ENCODE measurements around the gene LSM3. TPM values are rescaled to one million over a fixed set of nuclear protein-coding genes. Genes with fewer than 3 reads are reported as not detected.

The LSM3 gene
- total RNA-seq, 1 donor: 5.1 TPM

DNA sequence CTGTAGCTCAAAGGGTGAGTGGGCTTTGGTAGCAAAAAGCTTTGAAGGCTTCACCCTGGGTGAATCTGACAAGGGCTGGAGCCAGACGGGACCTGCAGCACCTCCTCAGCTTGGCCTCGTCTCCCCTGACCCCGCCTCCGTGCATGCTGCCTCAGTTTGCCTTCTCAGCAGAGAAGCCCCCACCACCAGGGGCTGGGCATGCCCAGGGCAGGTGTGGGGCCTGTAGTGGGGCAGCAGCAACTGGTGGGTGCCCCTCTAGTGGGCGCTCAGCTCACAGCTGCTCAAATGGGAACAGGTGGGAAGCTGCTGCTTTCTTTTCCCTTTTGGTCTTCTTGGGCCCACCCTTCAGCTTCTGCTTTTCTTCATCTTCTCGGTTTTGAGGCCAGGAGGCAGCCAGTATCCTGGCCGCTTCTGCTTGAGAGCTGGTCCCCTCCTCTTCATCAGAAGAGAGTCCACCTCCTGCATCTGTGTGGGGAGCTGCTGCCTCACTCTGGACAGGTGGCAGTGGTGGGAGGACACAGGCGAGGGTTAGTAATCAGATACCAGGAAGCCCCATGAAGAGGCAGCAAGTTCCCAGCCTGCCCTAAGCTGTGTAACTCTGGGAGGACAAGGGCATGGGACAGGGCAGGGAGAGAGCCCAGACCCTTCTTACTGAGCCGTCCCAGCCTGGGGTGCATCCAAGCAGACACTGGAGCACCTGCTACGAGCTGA, 32.8 kb upstream of the LSM3 start:
- Histone ChIP-seq H3K4me3 (ENCODE audit: insufficient read depth, low read length) (no peak overlapping the region), H3K79me2 (ENCODE audit: insufficient read depth, low read length) (no peaks in the 10 kb centered on the region), H3K9me3 (ENCODE audit: low read depth, low read length) (no peaks in the 10 kb centered on the region), H3K27me3 (ENCODE audit: insufficient read depth, low read length) (no peaks in the 10 kb centered on the region), H3K27ac (ENCODE audit: low read depth, low read length) (peak overlapping the region; percentile 98), H4K20me1 (ENCODE audit: insufficient read depth, low read length) (no peaks in the 10 kb centered on the region), H3K4me2 (ENCODE audit: insufficient read depth, low read length) (no peak overlapping the region), H2AFZ (ENCODE audit: low read length) (no peak overlapping the region), H3K4me1 (ENCODE audit: insufficient read depth, low read length) (peaks cover 42% of the 10 kb centered on the region), H3K36me3 (ENCODE audit: insufficient read depth, low read length) (peaks cover 50% of the 10 kb centered on the region)
- no peak for DNase-seq (ENCODE audit: insufficient read length, low spot score, missing footprints)
- TF ChIP-seq, protein P1, sequence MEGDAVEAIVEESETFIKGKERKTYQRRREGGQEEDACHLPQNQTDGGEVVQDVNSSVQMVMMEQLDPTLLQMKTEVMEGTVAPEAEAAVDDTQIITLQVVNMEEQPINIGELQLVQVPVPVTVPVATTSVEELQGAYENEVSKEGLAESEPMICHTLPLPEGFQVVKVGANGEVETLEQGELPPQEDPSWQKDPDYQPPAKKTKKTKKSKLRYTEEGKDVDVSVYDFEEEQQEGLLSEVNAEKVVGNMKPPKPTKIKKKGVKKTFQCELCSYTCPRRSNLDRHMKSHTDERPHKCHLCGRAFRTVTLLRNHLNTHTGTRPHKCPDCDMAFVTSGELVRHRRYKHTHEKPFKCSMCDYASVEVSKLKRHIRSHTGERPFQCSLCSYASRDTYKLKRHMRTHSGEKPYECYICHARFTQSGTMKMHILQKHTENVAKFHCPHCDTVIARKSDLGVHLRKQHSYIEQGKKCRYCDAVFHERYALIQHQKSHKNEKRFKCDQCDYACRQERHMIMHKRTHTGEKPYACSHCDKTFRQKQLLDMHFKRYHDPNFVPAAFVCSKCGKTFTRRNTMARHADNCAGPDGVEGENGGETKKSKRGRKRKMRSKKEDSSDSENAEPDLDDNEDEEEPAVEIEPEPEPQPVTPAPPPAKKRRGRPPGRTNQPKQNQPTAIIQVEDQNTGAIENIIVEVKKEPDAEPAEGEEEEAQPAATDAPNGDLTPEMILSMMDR (IDR thresholded peaks at IDR 0.05; ENCODE audit: extremely low read depth, low read depth, low read length): no peak

DNA sequence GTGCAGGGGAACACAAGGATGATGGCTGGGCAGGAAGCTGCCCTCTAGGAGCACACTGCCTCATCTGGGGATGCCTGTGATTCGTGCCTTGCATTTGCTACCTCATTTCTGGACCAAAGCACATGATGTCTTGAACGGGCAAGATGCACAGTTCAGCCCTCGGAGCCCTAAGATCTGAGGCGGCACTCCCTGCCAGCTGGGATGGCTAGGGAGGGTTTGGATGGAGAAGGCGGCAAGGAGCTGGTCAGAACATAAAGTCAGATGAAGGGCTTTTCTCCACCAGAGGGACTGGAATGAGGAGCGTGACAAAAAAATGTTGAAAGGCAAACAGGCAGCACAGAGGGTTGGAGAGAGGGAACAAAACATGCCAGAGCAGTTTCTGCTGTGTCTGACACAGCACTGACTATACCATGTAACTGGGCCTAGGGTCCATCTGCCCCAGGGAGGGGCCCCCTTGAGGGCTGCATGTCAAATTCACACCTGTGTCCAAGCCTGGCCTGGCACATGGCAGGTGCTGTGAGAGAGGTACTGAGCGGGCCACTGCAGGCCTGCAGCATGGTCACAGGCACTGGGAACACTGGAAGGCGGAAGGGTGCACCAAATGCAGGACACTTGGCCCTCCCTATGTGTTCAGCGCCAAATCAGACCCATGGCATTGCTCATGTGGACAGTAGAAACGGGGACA, 32.1 kb upstream of the LSM3 start:
- Histone ChIP-seq H3K27ac (ENCODE audit: low read depth, low read length) (peak overlapping the region; percentile 98), H3K4me3 (ENCODE audit: insufficient read depth, low read length) (no peak overlapping the region)

DNA sequence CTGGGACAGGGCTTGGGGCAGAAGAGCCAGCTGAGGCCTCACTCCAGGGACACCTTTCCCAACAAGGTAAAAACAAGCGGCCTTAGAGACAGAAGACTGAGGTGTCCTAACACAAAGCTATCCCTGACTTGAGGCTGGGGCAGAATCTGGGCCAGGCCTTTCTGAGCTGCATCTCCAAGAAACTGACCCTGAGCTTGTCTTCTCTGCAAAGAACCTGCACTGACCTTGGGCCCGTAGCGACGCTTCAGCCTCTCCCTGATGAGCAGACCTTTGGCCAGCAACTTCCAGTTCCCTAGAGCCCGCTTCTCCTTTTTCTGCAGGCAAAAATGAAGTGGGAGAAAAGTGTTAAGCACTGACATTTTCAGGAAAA, 31.6 kb upstream of the LSM3 start:
- no peaks in the 10 kb centered on the region for H3K9me3 ChIP-seq (ENCODE audit: low read depth, low read length)
- TF ChIP-seq, protein P1 (IDR thresholded peaks at IDR 0.05; ENCODE audit: extremely low read depth, low read depth, low read length): no peak

More for the DNA sequence above, 32.1 kb upstream of the LSM3 start:
- H4K20me1 ChIP-seq (ENCODE audit: insufficient read depth, low read length): no peaks in the 10 kb centered on the region
- peak; percentile 23 for DNase-seq (ENCODE audit: insufficient read length, low spot score, missing footprints)
- H3K36me3 ChIP-seq (ENCODE audit: insufficient read depth, low read length): peaks cover 49% of the 10 kb centered on the region
- H3K79me2 ChIP-seq (ENCODE audit: insufficient read depth, low read length): no peaks in the 10 kb centered on the region
- H3K9me3 ChIP-seq (ENCODE audit: low read depth, low read length): no peaks in the 10 kb centered on the region
- no peak overlapping the region for H3K4me2 ChIP-seq (ENCODE audit: insufficient read depth, low read length)
- TF ChIP-seq, protein P1 (IDR thresholded peaks at IDR 0.05; ENCODE audit: extremely low read depth, low read depth, low read length): no peak
- H3K27me3 ChIP-seq (ENCODE audit: insufficient read depth, low read length): no peaks in the 10 kb centered on the region
- peaks cover 37% of the 10 kb centered on the region for H3K4me1 ChIP-seq (ENCODE audit: insufficient read depth, low read length)
- no peak overlapping the region for H2AFZ ChIP-seq (ENCODE audit: low read length)

DNA sequence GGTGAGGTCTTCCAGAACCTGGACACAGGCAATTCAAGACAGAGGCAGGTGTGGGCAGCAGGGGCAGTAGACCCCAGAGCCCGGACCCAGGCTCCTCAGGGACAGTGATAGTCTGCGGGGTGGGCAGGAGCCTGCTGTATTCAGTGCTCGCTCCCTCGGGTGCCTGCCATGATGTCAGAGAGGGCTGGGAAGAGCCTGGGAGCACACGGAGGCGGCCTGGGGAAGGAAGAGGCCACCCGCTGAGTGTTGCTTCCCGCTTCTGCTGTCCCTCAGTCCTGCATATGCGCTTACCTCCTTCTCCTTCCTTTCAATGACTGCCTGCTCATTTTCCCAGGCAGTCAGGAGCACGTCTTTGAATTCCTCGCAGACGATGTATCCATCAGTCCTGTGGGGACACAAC, 31.0 kb upstream of the LSM3 start:
- no peaks in the 10 kb centered on the region for H3K79me2 ChIP-seq (ENCODE audit: insufficient read depth, low read length)
- no peak overlapping the region for H2AFZ ChIP-seq (ENCODE audit: low read length)
- H3K4me1 ChIP-seq (ENCODE audit: insufficient read depth, low read length): peaks cover 31% of the 10 kb centered on the region
- no peak overlapping the region for H3K4me3 ChIP-seq (ENCODE audit: insufficient read depth, low read length)
- TF ChIP-seq, protein P1 (IDR thresholded peaks at IDR 0.05; ENCODE audit: extremely low read depth, low read depth, low read length): no peak
- no peak overlapping the region for H3K27ac ChIP-seq (ENCODE audit: low read depth, low read length)
- H4K20me1 ChIP-seq (ENCODE audit: insufficient read depth, low read length): no peaks in the 10 kb centered on the region
- no peaks in the 10 kb centered on the region for H3K9me3 ChIP-seq (ENCODE audit: low read depth, low read length)
- peak; percentile 46 for DNase-seq (ENCODE audit: insufficient read length, low spot score, missing footprints)
- no peaks in the 10 kb centered on the region for H3K27me3 ChIP-seq (ENCODE audit: insufficient read depth, low read length)
- H3K36me3 ChIP-seq (ENCODE audit: insufficient read depth, low read length): peaks cover 49% of the 10 kb centered on the region
- no peak overlapping the region for H3K4me2 ChIP-seq (ENCODE audit: insufficient read depth, low read length)

More for the DNA sequence above, 31.6 kb upstream of the LSM3 start:
- no peaks in the 10 kb centered on the region for H3K27me3 ChIP-seq (ENCODE audit: insufficient read depth, low read length)
- H3K27ac ChIP-seq (ENCODE audit: low read depth, low read length): no peak overlapping the region
- no peak overlapping the region for H2AFZ ChIP-seq (ENCODE audit: low read length)
- no peaks in the 10 kb centered on the region for H4K20me1 ChIP-seq (ENCODE audit: insufficient read depth, low read length)
- no peak overlapping the region for H3K4me3 ChIP-seq (ENCODE audit: insufficient read depth, low read length)
- no peak for DNase-seq (ENCODE audit: insufficient read length, low spot score, missing footprints)
- no peak overlapping the region for H3K4me2 ChIP-seq (ENCODE audit: insufficient read depth, low read length)
- H3K36me3 ChIP-seq (ENCODE audit: insufficient read depth, low read length): peaks cover 51% of the 10 kb centered on the region
- H3K79me2 ChIP-seq (ENCODE audit: insufficient read depth, low read length): no peaks in the 10 kb centered on the region
- H3K4me1 ChIP-seq (ENCODE audit: insufficient read depth, low read length): peaks cover 37% of the 10 kb centered on the region

All from osteoblast (primary cell).